Measurements from ENCODE around the gene C3orf33. TPM values are rescaled to one million over a fixed set of nuclear protein-coding genes. Genes with fewer than 3 reads are reported as not detected.

C3orf33 gene
- total and polyA plus RNA-seq, 2 of the 8 experiments (the other 6 are each of a cell fraction or from before 2014, with no cell fraction given) = 3.4 to 4.5 TPM

- peak; percentile 21 for TF ChIP-seq CHD7 (IDR thresholded peaks at IDR 0.05; ENCODE audit: insufficient replicate concordance, low read length)
- peak; percentile 62; the same call in 1 of the 2 replicates for TF ChIP-seq KDM5A (IDR thresholded peaks at IDR 0.05; ENCODE audit: low read length)
- peak in 1 of 2 experiments; percentile 97; a peak in 2 of 4 replicates for TF ChIP-seq SIN3A (conservative IDR thresholded peaks at IDR 0.05 in 1 of 2, IDR thresholded peaks at IDR 0.05 in 1 of 2; ENCODE audit: low read depth in 1 of 2, low read length in 2 of 2)
- TF ChIP-seq EP300 (IDR thresholded peaks at IDR 0.05; ENCODE audit: borderline replicate concordance in 1 of 2, low read depth in 2 of 2, low read length in 2 of 2) = peak in 1 of 2 experiments; percentile 55; a peak in 1 of 3 replicates
- TF ChIP-seq CBX5 (IDR thresholded peaks at IDR 0.05; ENCODE audit: low read depth, low read length) = no peak
- TF ChIP-seq POU5F1 (IDR thresholded peaks at IDR 0.05; ENCODE audit: low read depth, low read length) = no peak
- TF ChIP-seq ASH2L (IDR thresholded peaks at IDR 0.05; ENCODE audit: low read length) = peak; percentile 97
- TF ChIP-seq ATF3 (IDR thresholded peaks at IDR 0.05; ENCODE audit: insufficient read depth, low read depth, low read length) = peak; percentile 91
Observed at GRCh38 chr3:155854141-155854940, 48.3 kb upstream of the C3orf33 start, which contains the start of gene SLC33A1 (continued).

Data from H1 (cell line).